Measurements from ENCODE around the gene UBE2E2.

Gene UBE2E2

GRCh38 chr3:23324745-23325144 lies 121.6 kb downstream of the UBE2E2 start:
- Histone ChIP-seq H3K4me1 (ENCODE audit: control insufficient read depth, low read length) (peaks cover 35% of the 10 kb centered on the region), H3F3A (ENCODE audit: control insufficient read depth, insufficient read depth) (peaks cover 5% of the 10 kb centered on the region; the same call in 1 of the 2 replicates), H4K20me1 (ENCODE audit: control insufficient read depth, insufficient read depth, low read depth, low read length) (no peaks in the 10 kb centered on the region), H3K36me3 (ENCODE audit: control insufficient read depth, low read length) (peaks cover 9% of the 10 kb centered on the region), H3K4me3 (ENCODE audit: low read length) (peak overlapping the region; percentile 60), H3K9me3 (ENCODE audit: control insufficient read depth, insufficient read depth, low read length) (peaks cover 9% of the 10 kb centered on the region; the same call in 1 of the 2 replicates), H3K79me2 (ENCODE audit: control insufficient read depth, low read length) (peaks cover 40% of the 10 kb centered on the region), H3K9me2 (replicated peaks; ENCODE audit: control insufficient read depth, low read length) (no peaks in the 10 kb centered on the region), H3K27ac (ENCODE audit: low read depth, low read length) (peak overlapping the region; percentile 78), H3K27me3 (ENCODE audit: control insufficient read depth, low read length) (no peaks in the 10 kb centered on the region), H3K4me2 (ENCODE audit: low read length) (peak overlapping the region; percentile 71)
- TF ChIP-seq CTCF (IDR thresholded peaks at IDR 0.05; ENCODE audit: low read depth, low read length, poor library complexity, severe bottlenecking) (no peak), EZH2phosphoT487 (IDR thresholded peaks at IDR 0.05; ENCODE audit: borderline replicate concordance, low read length) (no peak)

GRCh38 chr3:23325466-23326065 lies 122.4 kb downstream of the UBE2E2 start:
- H3K27ac ChIP-seq (ENCODE audit: low read depth, low read length) = peak overlapping the region; percentile 78
- peak overlapping the region; percentile 71 for H3K4me2 ChIP-seq (ENCODE audit: low read length)
- H3K79me2 ChIP-seq (ENCODE audit: control insufficient read depth, low read length) = peaks cover 42% of the 10 kb centered on the region
- no peak for TF ChIP-seq EZH2phosphoT487 (IDR thresholded peaks at IDR 0.05; ENCODE audit: borderline replicate concordance, low read length)
- TF ChIP-seq CTCF (IDR thresholded peaks at IDR 0.05; ENCODE audit: low read depth, low read length, poor library complexity, severe bottlenecking) = no peak
- H3K4me1 ChIP-seq (ENCODE audit: control insufficient read depth, low read length) = peaks cover 35% of the 10 kb centered on the region
- peaks cover 9% of the 10 kb centered on the region; the same call in 1 of the 2 replicates for H3K9me3 ChIP-seq (ENCODE audit: control insufficient read depth, insufficient read depth, low read length)
- H3K36me3 ChIP-seq (ENCODE audit: control insufficient read depth, low read length) = peaks cover 9% of the 10 kb centered on the region
- H3K9me2 ChIP-seq (replicated peaks; ENCODE audit: control insufficient read depth, low read length) = no peaks in the 10 kb centered on the region
- H3K4me3 ChIP-seq (ENCODE audit: low read length) = peak overlapping the region; percentile 60
- H3K27me3 ChIP-seq (ENCODE audit: control insufficient read depth, low read length) = no peaks in the 10 kb centered on the region
- H3F3A ChIP-seq (ENCODE audit: control insufficient read depth, insufficient read depth) = peaks cover 5% of the 10 kb centered on the region; the same call in 1 of the 2 replicates
- H4K20me1 ChIP-seq (ENCODE audit: control insufficient read depth, insufficient read depth, low read depth, low read length) = no peaks in the 10 kb centered on the region

GRCh38 chr3:23329471-23330105 lies 126.5 kb downstream of the UBE2E2 start:
- no peak overlapping the region for H3K27ac ChIP-seq (ENCODE audit: low read depth, low read length)
- H3K9me2 ChIP-seq (replicated peaks; ENCODE audit: control insufficient read depth, low read length) = no peaks in the 10 kb centered on the region
- no peak overlapping the region for H3K4me3 ChIP-seq (ENCODE audit: low read length)
- no peak for TF ChIP-seq CTCF (IDR thresholded peaks at IDR 0.05; ENCODE audit: low read depth, low read length, poor library complexity, severe bottlenecking)
- no peak for TF ChIP-seq EZH2phosphoT487 (IDR thresholded peaks at IDR 0.05; ENCODE audit: borderline replicate concordance, low read length)
- H4K20me1 ChIP-seq (ENCODE audit: control insufficient read depth, insufficient read depth, low read depth, low read length) = no peaks in the 10 kb centered on the region
- no peaks in the 10 kb centered on the region for H3K27me3 ChIP-seq (ENCODE audit: control insufficient read depth, low read length)
- peaks cover 31% of the 10 kb centered on the region for H3K79me2 ChIP-seq (ENCODE audit: control insufficient read depth, low read length)
- H3K36me3 ChIP-seq (ENCODE audit: control insufficient read depth, low read length) = peaks cover 9% of the 10 kb centered on the region
- no peaks in the 10 kb centered on the region for H3F3A ChIP-seq (ENCODE audit: control insufficient read depth, insufficient read depth)
- peaks cover 20% of the 10 kb centered on the region for H3K4me1 ChIP-seq (ENCODE audit: control insufficient read depth, low read length)
- peaks cover 9% of the 10 kb centered on the region; the same call in 1 of the 2 replicates for H3K9me3 ChIP-seq (ENCODE audit: control insufficient read depth, insufficient read depth, low read length)
- H3K4me2 ChIP-seq (ENCODE audit: low read length) = no peak overlapping the region
